Neural crest cell (in vitro differentiated cells): ENCODE results near the gene TXNIP. TPM values are rescaled to one million over a fixed set of nuclear protein-coding genes. Genes with fewer than 3 reads are reported as not detected.

Source experiments
- DNase-seq: peaks from one replicate; pipeline ENCODE4 v3.0.0; 2021; ENCODE audit warnings: low read depth, mixed read lengths, low spot score
- H3K27ac Mint-ChIP-seq: one replicate; pipeline ENCODE4 v1.8.0; 2021; ENCODE audit warnings: mild to moderate bottlenecking, mixed read lengths; ENCODE audit not compliant: unreplicated experiment
- H3K27me3 Mint-ChIP-seq: 2 replicates; pipeline ENCODE4 v1.8.0; 2021; ENCODE audit warnings: low read depth, mild to moderate bottlenecking, mixed read lengths
- H3K36me3 Mint-ChIP-seq: 2 replicates; pipeline ENCODE4 v1.8.0; 2021; ENCODE audit warnings: low read depth, mild to moderate bottlenecking, mixed read lengths
- H3K4me1 Mint-ChIP-seq: 2 replicates; pipeline ENCODE4 v1.8.0; 2021; ENCODE audit warnings: mixed read lengths
- H3K4me3 Mint-ChIP-seq: one replicate; pipeline ENCODE4 v1.8.0; 2021; ENCODE audit warnings: mild to moderate bottlenecking, mixed read lengths
- H3K9me3 Mint-ChIP-seq: 2 replicates; pipeline ENCODE4 v1.8.0; 2021; ENCODE audit warnings: mixed read lengths
- total RNA-seq: library from RNA; stranded (reverse); gene quantifications from 2 replicates; pipeline ENCODE4 v1.2.1, GENCODE V29; 2021
- TF ChIP-seq, protein P1 (sequence below): fragments of 200-600 bp; sonication (generic); conservative IDR thresholded peaks from 2 replicates; pipeline ENCODE4 v1.5.0; 2021; ENCODE audit warnings: antibody characterized with exemption, mild to moderate bottlenecking

Gene TXNIP
- total RNA-seq, 1 donor from 2014 or later = 83.5 TPM

DNA sequence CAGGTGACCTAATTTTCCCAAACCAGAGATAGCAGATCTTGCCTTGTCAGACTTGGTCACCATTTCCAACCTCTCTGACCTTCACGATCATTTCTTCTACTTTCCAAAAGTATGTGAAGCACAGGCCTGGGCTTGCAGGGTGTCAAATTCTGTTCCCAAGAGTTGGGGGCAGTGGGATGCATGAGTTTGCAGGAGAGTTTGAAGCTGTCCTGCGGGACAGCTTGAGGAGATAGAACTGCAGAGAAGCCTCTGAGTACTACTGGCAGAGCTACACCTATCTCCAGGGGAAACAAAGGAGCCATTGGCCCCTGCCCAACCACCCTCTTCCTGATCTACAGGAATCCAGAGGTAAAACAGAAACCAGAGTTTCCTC is 11.3 kb downstream of the TXNIP start:
- H3K4me1 Mint-ChIP-seq = peaks cover 23% of the 10 kb centered on the region
- H3K27me3 Mint-ChIP-seq = no peaks in the 10 kb centered on the region
- peak overlapping the region; percentile 91 for H3K27ac Mint-ChIP-seq
- TF ChIP-seq, protein P1, sequence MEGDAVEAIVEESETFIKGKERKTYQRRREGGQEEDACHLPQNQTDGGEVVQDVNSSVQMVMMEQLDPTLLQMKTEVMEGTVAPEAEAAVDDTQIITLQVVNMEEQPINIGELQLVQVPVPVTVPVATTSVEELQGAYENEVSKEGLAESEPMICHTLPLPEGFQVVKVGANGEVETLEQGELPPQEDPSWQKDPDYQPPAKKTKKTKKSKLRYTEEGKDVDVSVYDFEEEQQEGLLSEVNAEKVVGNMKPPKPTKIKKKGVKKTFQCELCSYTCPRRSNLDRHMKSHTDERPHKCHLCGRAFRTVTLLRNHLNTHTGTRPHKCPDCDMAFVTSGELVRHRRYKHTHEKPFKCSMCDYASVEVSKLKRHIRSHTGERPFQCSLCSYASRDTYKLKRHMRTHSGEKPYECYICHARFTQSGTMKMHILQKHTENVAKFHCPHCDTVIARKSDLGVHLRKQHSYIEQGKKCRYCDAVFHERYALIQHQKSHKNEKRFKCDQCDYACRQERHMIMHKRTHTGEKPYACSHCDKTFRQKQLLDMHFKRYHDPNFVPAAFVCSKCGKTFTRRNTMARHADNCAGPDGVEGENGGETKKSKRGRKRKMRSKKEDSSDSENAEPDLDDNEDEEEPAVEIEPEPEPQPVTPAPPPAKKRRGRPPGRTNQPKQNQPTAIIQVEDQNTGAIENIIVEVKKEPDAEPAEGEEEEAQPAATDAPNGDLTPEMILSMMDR = no peak
- H3K4me3 Mint-ChIP-seq = peak overlapping the region; percentile 47
- DNase-seq = no peak
- H3K9me3 Mint-ChIP-seq = no peaks in the 10 kb centered on the region
- H3K36me3 Mint-ChIP-seq = no peaks in the 10 kb centered on the region

DNA sequence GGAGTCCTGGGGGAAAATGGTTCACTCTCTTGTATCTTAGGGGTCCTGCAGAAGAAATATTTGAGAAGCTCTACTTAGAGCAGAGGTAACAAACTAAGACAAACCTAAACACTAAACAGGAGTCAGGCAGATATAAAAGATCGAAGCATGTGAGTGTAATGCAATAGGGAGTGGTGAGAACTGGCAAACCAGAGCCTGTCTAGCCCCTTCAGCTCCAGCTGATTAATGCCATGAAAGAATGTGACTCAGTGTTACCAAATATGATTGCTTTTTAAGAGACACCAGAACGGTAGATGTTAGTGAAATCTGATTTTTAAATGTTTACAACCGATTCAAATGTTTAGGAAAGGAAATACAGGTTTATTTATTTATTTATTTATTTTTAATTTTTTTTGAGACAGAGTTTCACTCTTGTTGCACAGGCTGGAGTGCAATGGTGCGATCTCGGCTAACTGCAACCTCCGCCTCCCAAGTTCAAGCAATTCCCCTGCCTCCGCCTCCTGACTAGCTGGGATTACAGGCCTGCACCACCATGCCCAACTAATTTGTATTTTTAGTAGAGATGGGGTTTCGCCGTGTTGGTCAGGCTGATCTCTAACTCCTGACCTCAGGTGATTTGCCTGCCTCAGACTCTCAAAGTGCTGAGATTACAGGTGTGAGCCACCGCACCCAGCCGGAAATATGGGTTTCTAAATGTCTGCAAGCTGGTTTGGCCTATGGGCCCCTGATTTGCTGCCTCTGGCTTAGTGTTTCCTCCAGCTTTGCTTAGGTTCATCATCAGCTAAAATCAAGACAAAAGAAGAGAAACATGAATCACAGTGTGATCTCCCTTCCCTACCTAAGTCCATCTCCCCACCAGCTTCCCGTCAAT is 12.2 kb downstream of the TXNIP start:
- no peak for DNase-seq
- TF ChIP-seq, protein P1 = no peak
- Mint-ChIP-seq H3K36me3 (no peaks in the 10 kb centered on the region), H3K4me1 (peaks cover 23% of the 10 kb centered on the region), H3K9me3 (no peaks in the 10 kb centered on the region), H3K27ac (peak overlapping the region; percentile 21), H3K27me3 (no peaks in the 10 kb centered on the region), H3K4me3 (no peak overlapping the region)

DNA sequence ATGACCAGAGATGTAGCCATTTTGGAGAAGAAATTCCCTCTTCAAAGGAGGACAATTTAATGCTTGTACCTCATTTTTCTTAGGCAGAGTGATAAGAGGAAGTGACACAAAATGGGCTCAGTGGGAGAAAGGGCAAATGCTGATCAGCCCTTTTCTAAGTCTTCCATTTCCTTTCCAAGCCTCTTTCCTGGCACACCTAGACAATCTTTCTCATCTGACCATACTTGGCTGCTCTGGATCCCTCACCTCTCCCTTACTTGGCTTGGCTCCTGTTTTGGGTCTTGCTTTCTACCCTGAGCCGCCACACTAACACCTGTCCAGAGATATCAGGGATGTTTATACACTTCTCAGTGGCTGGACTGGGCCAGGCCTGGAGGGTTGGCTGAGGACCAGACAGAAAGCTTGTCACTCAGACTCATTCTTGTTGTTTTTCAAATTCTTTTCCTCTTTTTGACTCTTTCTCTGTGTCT is 13.1 kb downstream of the TXNIP start:
- no peak for DNase-seq
- Mint-ChIP-seq H3K36me3 (no peaks in the 10 kb centered on the region), H3K27ac (no peak overlapping the region), H3K4me1 (peaks cover 23% of the 10 kb centered on the region), H3K27me3 (no peaks in the 10 kb centered on the region), H3K9me3 (no peaks in the 10 kb centered on the region), H3K4me3 (no peak overlapping the region)
- TF ChIP-seq, protein P1 = no peak

DNA sequence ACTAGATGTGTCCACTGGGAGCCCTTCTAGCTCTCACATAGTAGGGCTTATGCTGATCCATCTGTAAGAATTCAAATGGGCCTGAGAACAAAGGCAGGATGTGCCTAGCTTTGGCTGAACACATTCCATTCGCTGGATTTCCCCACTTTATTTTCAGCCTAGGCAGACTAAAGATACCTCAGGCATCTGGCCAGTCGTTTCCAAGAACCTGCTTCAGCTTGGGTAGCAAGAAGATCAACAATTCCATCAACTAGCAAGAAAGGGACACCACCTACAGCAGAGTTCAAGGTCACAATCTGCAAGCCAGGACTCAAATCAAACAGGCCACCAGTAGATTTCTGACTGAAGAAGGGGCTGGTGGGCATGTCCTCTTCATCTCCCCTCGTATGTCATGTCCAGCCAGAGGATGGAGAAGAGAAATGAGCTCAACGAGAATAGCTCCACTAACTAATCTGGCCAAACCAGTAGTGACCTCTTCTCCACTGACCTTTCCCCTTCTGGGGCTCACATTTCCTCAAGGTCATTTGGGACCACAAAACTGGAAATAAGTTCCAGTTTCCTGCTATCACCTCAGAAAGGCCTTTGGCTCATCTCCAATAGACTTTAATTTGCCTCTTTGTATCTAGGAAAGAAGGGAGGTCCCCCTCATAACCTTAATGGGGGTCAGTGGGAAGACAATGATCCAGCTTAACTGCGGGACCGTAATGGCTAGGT is 14.2 kb downstream of the TXNIP start:
- Mint-ChIP-seq H3K36me3 (no peaks in the 10 kb centered on the region), H3K4me1 (peaks cover 23% of the 10 kb centered on the region), H3K27me3 (no peaks in the 10 kb centered on the region), H3K9me3 (no peaks in the 10 kb centered on the region), H3K4me3 (no peak overlapping the region), H3K27ac (no peak overlapping the region)
- TF ChIP-seq, protein P1 = no peak
- DNase-seq = no peak

DNA sequence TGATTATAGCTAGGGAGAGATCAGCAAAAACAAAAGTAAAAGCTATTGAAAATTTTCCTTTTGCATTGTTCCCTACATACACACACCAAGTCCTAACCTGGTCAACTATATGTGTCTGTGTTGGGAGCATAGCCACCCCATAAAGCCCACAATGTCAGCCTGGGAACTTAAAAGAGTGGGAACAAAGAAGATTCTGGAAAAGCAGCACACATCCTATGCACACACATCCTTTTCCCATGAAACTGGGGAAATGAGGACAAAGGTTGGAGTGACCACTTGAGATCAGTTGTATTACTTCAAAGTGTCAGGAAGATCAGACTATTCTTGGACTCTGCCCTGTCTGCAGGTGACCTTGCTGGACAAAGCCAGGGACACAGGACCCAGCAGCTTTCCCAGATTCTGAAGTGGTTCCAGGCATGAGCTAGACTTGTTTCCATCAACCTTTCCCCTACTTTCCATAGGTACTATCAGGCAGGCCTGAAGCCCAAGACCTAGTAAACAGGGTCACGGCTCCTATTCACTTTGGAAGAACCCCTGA is 15.9 kb downstream of the TXNIP start:
- no peaks in the 10 kb centered on the region for H3K9me3 Mint-ChIP-seq
- no peaks in the 10 kb centered on the region for H3K36me3 Mint-ChIP-seq
- no peaks in the 10 kb centered on the region for H3K27me3 Mint-ChIP-seq
- peaks cover 13% of the 10 kb centered on the region for H3K4me1 Mint-ChIP-seq
- H3K4me3 Mint-ChIP-seq = no peak overlapping the region
- no peak for DNase-seq
- H3K27ac Mint-ChIP-seq = no peak overlapping the region
- TF ChIP-seq, protein P1 = no peak
